Measurements from ENCODE around the gene DNAJC28.

DNAJC28 gene

GRCh38 chr21:33487996-33488395, 3.5 kb downstream of the DNAJC28 start:
- H3K4me3 ChIP-seq (ENCODE audit: control insufficient read depth, low read depth, low read length) = no peak overlapping the region
- DNase-seq (ENCODE audit: low read depth) = no peak
- TF ChIP-seq CTCF (conservative IDR thresholded peaks at IDR 0.05; ENCODE audit: control insufficient read depth, insufficient read depth, low read depth, low read length) = no peak

- H3K4me3 ChIP-seq (ENCODE audit: control insufficient read depth, low read depth, low read length) = no peak overlapping the region
- TF ChIP-seq CTCF (conservative IDR thresholded peaks at IDR 0.05; ENCODE audit: control insufficient read depth, insufficient read depth, low read depth, low read length) = no peak
- DNase-seq (ENCODE audit: low read depth) = no peak
These were observed 10.1 kb downstream of the DNAJC28 start for GRCh38 chr21:33481314-33481943.

GRCh38 chr21:33480481-33481103, 10.9 kb downstream of the DNAJC28 start:
- no peak for TF ChIP-seq CTCF (conservative IDR thresholded peaks at IDR 0.05; ENCODE audit: control insufficient read depth, insufficient read depth, low read depth, low read length)
- H3K4me3 ChIP-seq (ENCODE audit: control insufficient read depth, low read depth, low read length) = peak overlapping the region; percentile 83
- no peak for DNase-seq (ENCODE audit: low read depth)

- TF ChIP-seq CTCF (conservative IDR thresholded peaks at IDR 0.05; ENCODE audit: control insufficient read depth, insufficient read depth, low read depth, low read length) = peak; percentile 20
These were observed 11.6 kb downstream of the DNAJC28 start, which contains the start of gene TMEM50B for GRCh38 chr21:33479679-33480480. Gene TMEM50B (minus strand): TSS chr21:33479974. CDS start chr21:33468885, 11,089 bp downstream.

GRCh38 chr21:33478935-33479678, 12.4 kb downstream of the DNAJC28 start:
- peak overlapping the region; percentile 86 for H3K4me3 ChIP-seq (ENCODE audit: control insufficient read depth, low read depth, low read length)
- DNase-seq (ENCODE audit: low read depth) = peak; percentile 15
- TF ChIP-seq CTCF (conservative IDR thresholded peaks at IDR 0.05; ENCODE audit: control insufficient read depth, insufficient read depth, low read depth, low read length) = no peak

More at GRCh38 chr21:33479679-33480480, 11.6 kb downstream of the DNAJC28 start, which contains the start of gene TMEM50B:
- peak; percentile 93 for DNase-seq (ENCODE audit: low read depth)
- H3K4me3 ChIP-seq (ENCODE audit: control insufficient read depth, low read depth, low read length) = peak within 1 kb of the TSS; percentile 86

GRCh38 chr21:33478182-33478581, 13.3 kb downstream of the DNAJC28 start:
- TF ChIP-seq CTCF (conservative IDR thresholded peaks at IDR 0.05; ENCODE audit: control insufficient read depth, insufficient read depth, low read depth, low read length) = no peak
- peak overlapping the region; percentile 86 for H3K4me3 ChIP-seq (ENCODE audit: control insufficient read depth, low read depth, low read length)
- no peak for DNase-seq (ENCODE audit: low read depth)
